HEK293 (cell line): ENCODE measurements around the gene PRSS33.

Source experiments
- ELK4 ChIP-seq: IDR thresholded peaks from 2 replicates; pipeline ENCODE4 v1.6.1; 2011; ENCODE audit warnings: mild to moderate bottlenecking, low read depth, low read length, borderline replicate concordance
- FEZF1 ChIP-seq: fragments of 450-650 bp; formaldehyde crosslinking; IDR thresholded peaks from 2 replicates; pipeline ENCODE4 v1.5.1; 2016; ENCODE audit warnings: missing biosample characterization, missing genetic modification characterization
- GFI1B ChIP-seq: fragments of 450-650 bp; formaldehyde crosslinking; IDR thresholded peaks from 2 replicates; pipeline ENCODE4 v1.5.1; 2016; ENCODE audit warnings: missing biosample characterization, missing genetic modification characterization
- KLF1 ChIP-seq: fragments of 450-650 bp; formaldehyde crosslinking; IDR thresholded peaks from 2 replicates; pipeline ENCODE4 v1.5.1; 2016; ENCODE audit warnings: missing biosample characterization, missing genetic modification characterization
- KLF16 ChIP-seq: fragments of 450-650 bp; formaldehyde crosslinking; IDR thresholded peaks from 2 replicates; pipeline ENCODE4 v1.5.1; 2017; ENCODE audit warnings: missing biosample characterization, missing genetic modification characterization
- MZF1 ChIP-seq: fragments of 450-650 bp; formaldehyde crosslinking; IDR thresholded peaks from 2 replicates; pipeline ENCODE4 v1.5.1; 2017; ENCODE audit warnings: missing biosample characterization, missing genetic modification characterization, borderline replicate concordance
- OSR2 ChIP-seq: fragments of 450-650 bp; formaldehyde crosslinking; IDR thresholded peaks from 2 replicates; pipeline ENCODE4 v1.5.1; 2016; ENCODE audit warnings: missing biosample characterization, missing genetic modification characterization
- SALL2 ChIP-seq: fragments of 450-650 bp; formaldehyde crosslinking; IDR thresholded peaks from 2 replicates; pipeline ENCODE4 v1.5.0; 2017; ENCODE audit warnings: missing biosample characterization, mild to moderate bottlenecking, missing genetic modification characterization, borderline replicate concordance
- SCRT1 ChIP-seq: fragments of 450-650 bp; formaldehyde crosslinking; IDR thresholded peaks from 2 replicates; pipeline ENCODE4 v1.5.1; 2016; ENCODE audit warnings: missing biosample characterization, missing genetic modification characterization, borderline replicate concordance
- SP2 ChIP-seq: fragments of 450-650 bp; formaldehyde crosslinking; IDR thresholded peaks from 2 replicates; pipeline ENCODE4 v1.5.1; 2016; ENCODE audit warnings: missing biosample characterization, missing genetic modification characterization
- SP3 ChIP-seq: fragments of 450-650 bp; formaldehyde crosslinking; IDR thresholded peaks from 2 replicates; pipeline ENCODE4 v1.5.1; 2016; ENCODE audit warnings: missing biosample characterization, missing genetic modification characterization
- ZBTB21 ChIP-seq: fragments of 450-650 bp; formaldehyde crosslinking; IDR thresholded peaks from 2 replicates; pipeline ENCODE4 v1.5.1; 2017; ENCODE audit warnings: missing biosample characterization, missing genetic modification characterization
- ZBTB26 ChIP-seq: fragments of 450-650 bp; formaldehyde crosslinking; optimal IDR thresholded peaks from 2 replicates; pipeline ENCODE3; 2016; ENCODE audit warnings: missing biosample characterization, mild to moderate bottlenecking, missing genetic modification characterization
- ZNF138 ChIP-seq: fragments of 450-650 bp; formaldehyde crosslinking; IDR thresholded peaks from 2 replicates; pipeline ENCODE4 v1.5.1; 2016; ENCODE audit warnings: missing biosample characterization, missing genetic modification characterization, borderline replicate concordance
- ZNF23 ChIP-seq: fragments of 450-650 bp; formaldehyde crosslinking; IDR thresholded peaks from 2 replicates; pipeline ENCODE4 v1.5.1; 2016; ENCODE audit warnings: missing biosample characterization, missing genetic modification characterization, borderline replicate concordance
- ZNF248 ChIP-seq: fragments of 450-650 bp; formaldehyde crosslinking; IDR thresholded peaks from 2 replicates; pipeline ENCODE4 v1.5.1; 2017; ENCODE audit warnings: missing biosample characterization, missing genetic modification characterization
- ZNF302 ChIP-seq: fragments of 450-650 bp; formaldehyde crosslinking; IDR thresholded peaks from 2 replicates; pipeline ENCODE4 v1.5.1; 2016; ENCODE audit warnings: missing biosample characterization, missing genetic modification characterization, low read depth
- ZNF366 ChIP-seq: fragments of 450-650 bp; formaldehyde crosslinking; conservative IDR thresholded peaks from 2 replicates; pipeline ENCODE4 v1.5.1; 2016; ENCODE audit warnings: missing biosample characterization, missing genetic modification characterization
- ZNF488 ChIP-seq: fragments of 450-650 bp; formaldehyde crosslinking; IDR thresholded peaks from 2 replicates; pipeline ENCODE4 v1.5.1; 2016; ENCODE audit warnings: missing biosample characterization, missing genetic modification characterization
- ZNF510 ChIP-seq: fragments of 450-650 bp; formaldehyde crosslinking; IDR thresholded peaks from 2 replicates; pipeline ENCODE4 v1.5.1; 2018; ENCODE audit warnings: mild to moderate bottlenecking, missing genetic modification characterization, missing biosample characterization; ENCODE audit not compliant: insufficient replicate concordance
- ZNF561 ChIP-seq: fragments of 450-650 bp; IDR thresholded peaks from 2 replicates; pipeline ENCODE4 v1.5.1; 2018; ENCODE audit warnings: missing biosample characterization, missing genetic modification characterization, borderline replicate concordance
- ZNF596 ChIP-seq: fragments of 450-650 bp; IDR thresholded peaks from 2 replicates; pipeline ENCODE4 v1.5.0; 2018; ENCODE audit warnings: missing biosample characterization, mild to moderate bottlenecking, missing genetic modification characterization, moderate library complexity
- ZNF600 ChIP-seq: fragments of 450-650 bp; formaldehyde crosslinking; IDR thresholded peaks from 2 replicates; pipeline ENCODE4 v1.5.1; 2016; ENCODE audit warnings: missing biosample characterization, missing genetic modification characterization
- ZNF621 ChIP-seq: fragments of 450-650 bp; formaldehyde crosslinking; IDR thresholded peaks from 2 replicates; pipeline ENCODE4 v1.5.1; 2017; ENCODE audit warnings: missing biosample characterization, missing genetic modification characterization
- ZNF645 ChIP-seq: fragments of 450-650 bp; formaldehyde crosslinking; IDR thresholded peaks from 2 replicates; pipeline ENCODE4; 2016; ENCODE audit warnings: missing biosample characterization, missing genetic modification characterization
- ZNF654 ChIP-seq: fragments of 450-650 bp; formaldehyde crosslinking; IDR thresholded peaks from 2 replicates; pipeline ENCODE4 v1.5.1; 2016; ENCODE audit warnings: low read depth, missing biosample characterization, missing genetic modification characterization
- ZNF658 ChIP-seq: fragments of 450-650 bp; formaldehyde crosslinking; IDR thresholded peaks from 2 replicates; pipeline ENCODE4; 2016; ENCODE audit warnings: missing biosample characterization, missing genetic modification characterization
- ZNF664 ChIP-seq: fragments of 450-650 bp; formaldehyde crosslinking; IDR thresholded peaks from 2 replicates; pipeline ENCODE4 v1.5.1; 2016; ENCODE audit warnings: missing biosample characterization, missing genetic modification characterization
- ZNF768 ChIP-seq: fragments of 450-650 bp; formaldehyde crosslinking; IDR thresholded peaks from 2 replicates; pipeline ENCODE4 v1.5.1; 2018; ENCODE audit warnings: missing biosample characterization, mild to moderate bottlenecking, missing genetic modification characterization
- TF ChIP-seq, protein P1 (sequence below): fragments of 450-650 bp; formaldehyde crosslinking; IDR thresholded peaks from 2 replicates; pipeline ENCODE4 v1.5.1; 2016; ENCODE audit warnings: missing biosample characterization, missing genetic modification characterization
- TF ChIP-seq, protein P2 (sequence below): fragments of 450-650 bp; formaldehyde crosslinking; IDR thresholded peaks from 2 replicates; pipeline ENCODE4 v1.5.1; 2016; ENCODE audit warnings: missing biosample characterization, missing genetic modification characterization
- TF ChIP-seq, protein P3 (sequence below): fragments of 450-650 bp; formaldehyde crosslinking; IDR thresholded peaks from 2 replicates; pipeline ENCODE4 v1.5.1; 2016; ENCODE audit warnings: missing biosample characterization, missing genetic modification characterization
- TF ChIP-seq, protein P4 (sequence below): fragments of 450-650 bp; formaldehyde crosslinking; IDR thresholded peaks from 2 replicates; pipeline ENCODE4 v1.5.1; 2016; ENCODE audit warnings: missing biosample characterization, missing genetic modification characterization

PRSS33 gene

GRCh38 chr16:2799859-2800226 is 12.5 kb upstream of the PRSS33 start (continued):
- TF ChIP-seq, protein P1, sequence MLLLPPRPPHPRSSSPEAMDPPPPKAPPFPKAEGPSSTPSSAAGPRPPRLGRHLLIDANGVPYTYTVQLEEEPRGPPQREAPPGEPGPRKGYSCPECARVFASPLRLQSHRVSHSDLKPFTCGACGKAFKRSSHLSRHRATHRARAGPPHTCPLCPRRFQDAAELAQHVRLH (tag by site-specific recombination): 0 out of 2 replicates have a peak, but pooled peaks have one; percentile 27
- no peak for TF ChIP-seq ZNF23
- peak; percentile 4; the same call in 1 of the 2 replicates for TF ChIP-seq SP2 (tag by site-specific recombination)
- TF ChIP-seq ZBTB26 (tag by site-specific recombination): no peak
- TF ChIP-seq ZNF600 (tag by site-specific recombination): peak; percentile 98
- TF ChIP-seq OSR2 (tag by site-specific recombination): peak; percentile 89
- TF ChIP-seq, protein P2, sequence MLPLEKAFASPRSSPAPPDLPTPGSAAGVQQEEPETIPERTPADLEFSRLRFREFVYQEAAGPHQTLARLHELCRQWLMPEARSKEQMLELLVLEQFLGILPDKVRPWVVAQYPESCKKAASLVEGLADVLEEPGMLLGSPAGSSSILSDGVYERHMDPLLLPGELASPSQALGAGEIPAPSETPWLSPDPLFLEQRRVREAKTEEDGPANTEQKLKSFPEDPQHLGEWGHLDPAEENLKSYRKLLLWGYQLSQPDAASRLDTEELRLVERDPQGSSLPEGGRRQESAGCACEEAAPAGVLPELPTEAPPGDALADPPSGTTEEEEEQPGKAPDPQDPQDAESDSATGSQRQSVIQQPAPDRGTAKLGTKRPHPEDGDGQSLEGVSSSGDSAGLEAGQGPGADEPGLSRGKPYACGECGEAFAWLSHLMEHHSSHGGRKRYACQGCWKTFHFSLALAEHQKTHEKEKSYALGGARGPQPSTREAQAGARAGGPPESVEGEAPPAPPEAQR (tag by site-specific recombination): no peak
- peak; percentile 55; the same call in 1 of the 2 replicates for TF ChIP-seq FEZF1 (tag by site-specific recombination)
- TF ChIP-seq ZNF664 (tag by site-specific recombination): no peak
- TF ChIP-seq ZNF510 (tag by site-specific recombination): no peak
- TF ChIP-seq KLF16 (tag by site-specific recombination): no peak
- peak; percentile 84 for TF ChIP-seq ZNF366 (tag by site-specific recombination)
- no peak for TF ChIP-seq ZNF658 (tag by site-specific recombination)
- no peak for TF ChIP-seq ZNF596
- peak; percentile 86 for TF ChIP-seq KLF1
- no peak for TF ChIP-seq ZNF248 (tag by site-specific recombination)
- TF ChIP-seq ZNF621 (tag by site-specific recombination): no peak
- peak; percentile 93 for TF ChIP-seq GFI1B (tag by site-specific recombination)
- TF ChIP-seq SCRT1 (tag by site-specific recombination): peak; percentile 13; the same call in 1 of the 2 replicates
- no peak for TF ChIP-seq ZNF488 (tag by site-specific recombination)
- no peak for TF ChIP-seq ZNF302 (tag by site-specific recombination)
- no peak for TF ChIP-seq ZNF654 (tag by site-specific recombination)
- no peak for TF ChIP-seq ZNF768
- TF ChIP-seq ZNF645 (tag by site-specific recombination): no peak
- TF ChIP-seq ELK4: no peak
- TF ChIP-seq SP3 (tag by site-specific recombination): no peak
- TF ChIP-seq ZNF138 (tag by site-specific recombination): no peak
- TF ChIP-seq SALL2 (tag by site-specific recombination): no peak
- peak; percentile 27; the same call in 1 of the 2 replicates for TF ChIP-seq ZBTB21 (tag by site-specific recombination)
- TF ChIP-seq, protein P3, sequence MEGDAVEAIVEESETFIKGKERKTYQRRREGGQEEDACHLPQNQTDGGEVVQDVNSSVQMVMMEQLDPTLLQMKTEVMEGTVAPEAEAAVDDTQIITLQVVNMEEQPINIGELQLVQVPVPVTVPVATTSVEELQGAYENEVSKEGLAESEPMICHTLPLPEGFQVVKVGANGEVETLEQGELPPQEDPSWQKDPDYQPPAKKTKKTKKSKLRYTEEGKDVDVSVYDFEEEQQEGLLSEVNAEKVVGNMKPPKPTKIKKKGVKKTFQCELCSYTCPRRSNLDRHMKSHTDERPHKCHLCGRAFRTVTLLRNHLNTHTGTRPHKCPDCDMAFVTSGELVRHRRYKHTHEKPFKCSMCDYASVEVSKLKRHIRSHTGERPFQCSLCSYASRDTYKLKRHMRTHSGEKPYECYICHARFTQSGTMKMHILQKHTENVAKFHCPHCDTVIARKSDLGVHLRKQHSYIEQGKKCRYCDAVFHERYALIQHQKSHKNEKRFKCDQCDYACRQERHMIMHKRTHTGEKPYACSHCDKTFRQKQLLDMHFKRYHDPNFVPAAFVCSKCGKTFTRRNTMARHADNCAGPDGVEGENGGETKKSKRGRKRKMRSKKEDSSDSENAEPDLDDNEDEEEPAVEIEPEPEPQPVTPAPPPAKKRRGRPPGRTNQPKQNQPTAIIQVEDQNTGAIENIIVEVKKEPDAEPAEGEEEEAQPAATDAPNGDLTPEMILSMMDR (tag by site-specific recombination): no peak
- TF ChIP-seq, protein P4, sequence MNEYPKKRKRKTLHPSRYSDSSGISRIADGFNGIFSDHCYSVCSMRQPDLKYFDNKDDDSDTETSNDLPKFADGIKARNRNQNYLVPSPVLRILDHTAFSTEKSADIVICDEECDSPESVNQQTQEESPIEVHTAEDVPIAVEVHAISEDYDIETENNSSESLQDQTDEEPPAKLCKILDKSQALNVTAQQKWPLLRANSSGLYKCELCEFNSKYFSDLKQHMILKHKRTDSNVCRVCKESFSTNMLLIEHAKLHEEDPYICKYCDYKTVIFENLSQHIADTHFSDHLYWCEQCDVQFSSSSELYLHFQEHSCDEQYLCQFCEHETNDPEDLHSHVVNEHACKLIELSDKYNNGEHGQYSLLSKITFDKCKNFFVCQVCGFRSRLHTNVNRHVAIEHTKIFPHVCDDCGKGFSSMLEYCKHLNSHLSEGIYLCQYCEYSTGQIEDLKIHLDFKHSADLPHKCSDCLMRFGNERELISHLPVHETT (tag by site-specific recombination): peak; percentile 84; the same call in 1 of the 2 replicates
- no peak for TF ChIP-seq MZF1
- peak; percentile 84 for TF ChIP-seq ZNF561 (tag by site-specific recombination)
